Liver (tissue), 9 donors: ENCODE data around the gene PEX11G. TPM values are rescaled to one million over a fixed set of nuclear protein-coding genes. Genes with fewer than 3 reads are reported as not detected.

Experiments used
- DNase-seq: peaks from one replicate; pipeline ENCODE4 v3.0.0-alpha.2; 2017; ENCODE audit warnings: low spot score
- H3K27ac ChIP-seq, 2 donors: one replicate each; pipeline ENCODE4 v1.7.0; 2013; ENCODE audit warnings: inconsistent platforms in 2 of 2, low read length in 2 of 2, control low read depth in 1 of 2, low read depth in 1 of 2, mild to moderate bottlenecking in 1 of 2
- H3K27me3 ChIP-seq, 4 donors: one replicate each; pipeline versions ENCODE4 v1.6.1 to v1.7.0; 2013; ENCODE audit warnings: low read length in 3 of 4, inconsistent platforms in 1 of 4, mild to moderate bottlenecking in 1 of 4, moderate library complexity in 1 of 4; ENCODE audit not compliant: control insufficient read depth in 4 of 4, insufficient read depth in 4 of 4
- H3K36me3 ChIP-seq, 4 donors: one replicate each; pipeline versions ENCODE4 v1.6.1 to v1.7.0; 2013; ENCODE audit warnings: low read length in 3 of 4, mild to moderate bottlenecking in 3 of 4, low read depth in 1 of 4, moderate library complexity in 1 of 4; ENCODE audit not compliant: control insufficient read depth in 4 of 4, insufficient read depth in 3 of 4
- H3K4me1 ChIP-seq, 4 donors: one replicate each; pipeline versions ENCODE4 v1.6.1 to v1.7.0; 2013; ENCODE audit warnings: low read length in 3 of 4, mild to moderate bottlenecking in 3 of 4, moderate library complexity in 1 of 4; ENCODE audit not compliant: control insufficient read depth in 4 of 4, insufficient read depth in 4 of 4
- H3K4me3 ChIP-seq, 3 donors: one replicate each; pipeline versions ENCODE4 v1.6.1 to v1.7.0; 2013; ENCODE audit warnings: low read length in 3 of 3, control low read depth in 1 of 3, low read depth in 1 of 3, mild to moderate bottlenecking in 1 of 3
- H3K9ac ChIP-seq, 2 donors: one replicate each; pipeline ENCODE4 v1.7.0; 2013; ENCODE audit warnings: low read length in 2 of 2, mild to moderate bottlenecking in 2 of 2, moderate library complexity in 2 of 2, control low read depth in 1 of 2, low read depth in 1 of 2
- H3K9me3 ChIP-seq, 4 donors: one replicate each; pipeline versions ENCODE4 v1.6.1 to v1.7.0; 2013; ENCODE audit warnings: low read length in 3 of 4; ENCODE audit not compliant: control insufficient read depth in 4 of 4
- EGR1 ChIP-seq, 2 donors: IDR thresholded peaks; 2 replicates each; pipeline ENCODE4 v1.6.1; 2016 to 2018; ENCODE audit warnings: antibody characterized with exemption in 2 of 2, low read depth in 2 of 2
- FOXA1 ChIP-seq: IDR thresholded peaks from 2 replicates; pipeline ENCODE4 v1.6.1; 2016; ENCODE audit warnings: antibody characterized with exemption
- FOXA2 ChIP-seq: IDR thresholded peaks from 2 replicates; pipeline ENCODE4 v1.6.1; 2016; ENCODE audit warnings: antibody characterized with exemption
- GABPA ChIP-seq, 2 donors: IDR thresholded peaks in 1 of 2; conservative IDR thresholded peaks in 1 of 2; 2 replicates each; pipeline ENCODE4 v1.6.1; 2016; ENCODE audit warnings: antibody characterized with exemption in 2 of 2, mild to moderate bottlenecking in 1 of 2, moderate library complexity in 1 of 2
- HNF4A ChIP-seq, 2 donors: conservative IDR thresholded peaks; 2 replicates each; pipeline ENCODE4 v1.6.1; 2016; ENCODE audit warnings: antibody characterized with exemption in 2 of 2, mild to moderate bottlenecking in 2 of 2
- HNF4G ChIP-seq: IDR thresholded peaks from 2 replicates; pipeline ENCODE4 v1.6.1; 2016; ENCODE audit warnings: antibody characterized with exemption
- JUND ChIP-seq, 2 donors: IDR thresholded peaks; 2 replicates each; pipeline ENCODE4 v1.6.1; 2016; ENCODE audit warnings: antibody characterized with exemption in 2 of 2
- MAX ChIP-seq: IDR thresholded peaks from 2 replicates; pipeline ENCODE4 v1.6.1; 2016; ENCODE audit warnings: antibody characterized with exemption
- NR2F2 ChIP-seq: IDR thresholded peaks from 2 replicates; pipeline ENCODE4 v1.6.1; 2016; ENCODE audit warnings: antibody characterized with exemption
- RAD21 ChIP-seq, 2 donors: IDR thresholded peaks; 2 replicates each; pipeline ENCODE4 v1.6.1; 2016; ENCODE audit warnings: antibody characterized with exemption in 2 of 2, mild to moderate bottlenecking in 2 of 2
- REST ChIP-seq: IDR thresholded peaks from 2 replicates; pipeline ENCODE4 v1.6.1; 2016; ENCODE audit warnings: antibody characterized with exemption, mild to moderate bottlenecking
- RXRA ChIP-seq, 2 donors: IDR thresholded peaks; 2 replicates each; pipeline ENCODE4 v1.6.1; 2017 to 2018; ENCODE audit warnings: antibody characterized with exemption in 2 of 2, mild to moderate bottlenecking in 1 of 2
- SP1 ChIP-seq: IDR thresholded peaks from 2 replicates; pipeline ENCODE4 v1.6.1; 2018; ENCODE audit warnings: antibody characterized with exemption, mild to moderate bottlenecking
- TAF1 ChIP-seq: conservative IDR thresholded peaks from 2 replicates; pipeline ENCODE4 v1.6.1; 2016; ENCODE audit warnings: antibody characterized with exemption, mild to moderate bottlenecking
- YY1 ChIP-seq: IDR thresholded peaks from 2 replicates; pipeline ENCODE4 v1.6.1; 2016; ENCODE audit warnings: antibody characterized with exemption, mild to moderate bottlenecking
- WGBS: extraction: QIAGEN DNeasy Blood & Tissue Kit; methylation state at CpG from one replicate; pipeline ENCODE4 v1.1.7; 2013; 5-methylcytosine and 5-hydroxymethylcytosine counted together
- polyA plus RNA-seq, 2 donors: library from polyadenylated mRNA; stranded (reverse) in 1 of 2; unstranded in 1 of 2; fragments of 200-250 nt in 1 of 2; fragments of >200 nt in 1 of 2; fragmentation: Nextera tagmentation in 1 of 2; extraction: Ambion mirVana in 1 of 2; gene quantifications; one replicate each; pipeline versions ENCODE4 v1.2.1 to v1.2.3, GENCODE V29; 2013 to 2015
- total RNA-seq, 2 donors: library from RNA; depleted of rRNA; stranded (reverse); fragments of >200 nt; gene quantifications; one replicate each; pipeline ENCODE4 v1.2.3, GENCODE V29; 2014
- TF ChIP-seq, protein P1 (sequence below): IDR thresholded peaks from 2 replicates; pipeline ENCODE4 v1.6.1; 2016; ENCODE audit warnings: antibody characterized with exemption
- TF ChIP-seq, protein P2 (sequence below): IDR thresholded peaks from 2 replicates; pipeline ENCODE4 v1.6.1; 2016; ENCODE audit warnings: antibody characterized with exemption
- TF ChIP-seq, protein P3 (sequence below): fragments of 150-350 bp; IDR thresholded peaks from 2 replicates; pipeline ENCODE4 v1.5.1; 2017; ENCODE audit warnings: improper control_type of control experiment, low read depth, low read length; ENCODE audit not compliant: missing input control
- donor health status: healthy.
- donor health status: healthy.
- donor health status: healthy.
- donor health status: healthy.
- donor health status: healthy.

PEX11G gene
- total and polyA plus RNA-seq, 4 donors, result 1.9 to 10.9 (median 8.2) TPM

DNA sequence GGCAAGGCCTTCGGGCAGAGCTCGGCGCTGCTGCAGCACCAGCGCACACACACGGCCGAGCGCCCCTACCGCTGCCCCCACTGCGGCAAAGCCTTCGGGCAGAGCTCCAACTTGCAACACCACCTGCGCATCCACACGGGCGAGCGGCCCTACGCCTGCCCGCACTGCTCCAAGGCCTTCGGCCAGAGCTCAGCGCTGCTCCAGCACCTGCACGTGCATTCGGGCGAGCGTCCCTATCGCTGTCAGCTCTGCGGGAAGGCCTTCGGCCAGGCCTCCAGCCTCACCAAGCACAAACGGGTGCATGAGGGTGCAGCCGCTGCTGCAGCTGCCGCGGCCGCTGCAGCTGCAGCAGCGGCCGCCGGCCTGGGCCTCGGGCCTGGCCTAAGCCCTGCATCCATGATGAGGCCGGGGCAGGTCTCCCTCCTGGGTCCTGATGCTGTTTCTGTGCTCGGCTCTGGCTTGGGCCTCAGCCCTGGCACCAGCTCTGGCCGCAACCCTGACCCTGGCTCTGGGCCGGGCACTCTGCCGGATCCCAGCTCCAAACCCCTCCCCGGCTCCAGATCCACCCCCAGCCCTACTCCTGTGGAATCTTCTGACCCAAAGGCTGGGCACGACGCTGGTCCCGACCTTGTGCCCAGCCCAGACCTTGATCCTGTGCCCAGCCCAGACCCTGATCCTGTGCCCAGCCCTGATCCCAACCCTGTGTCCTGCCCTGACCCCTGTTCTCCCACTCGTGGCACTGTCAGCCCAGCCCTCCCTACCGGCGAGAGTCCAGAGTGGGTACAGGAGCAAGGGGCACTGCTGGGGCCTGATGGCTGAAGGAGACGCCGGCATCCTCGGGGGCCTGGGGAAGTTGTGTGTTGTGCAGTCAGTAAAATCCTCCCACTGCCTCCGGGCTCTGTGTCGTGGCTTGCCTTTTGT, 31.6 kb upstream of the PEX11G start:
- TF ChIP-seq MAX (no peak), FOXA1 (no peak), HNF4G (no peak), SP1 (peak; percentile 75), FOXA2 (no peak), REST (no peak), NR2F2 (peak; percentile 59), YY1 (no peak), GABPA (IDR thresholded peaks at IDR 0.05 in 1 of 2, conservative IDR thresholded peaks at IDR 0.05 in 1 of 2) (no peak), EGR1 (IDR thresholded peaks at IDR 0.05; ENCODE audit: low read depth in 2 of 2) (no peak), RAD21 (IDR thresholded peaks at IDR 0.05) (peak in 1 of 2 donors; percentile 33), RXRA (IDR thresholded peaks at IDR 0.05) (peak; percentile 84 to 93), JUND (IDR thresholded peaks at IDR 0.05) (no peak), HNF4A (conservative IDR thresholded peaks at IDR 0.05) (peak; percentile 70 to 83), TAF1 (no peak)
- TF ChIP-seq, protein P1, sequence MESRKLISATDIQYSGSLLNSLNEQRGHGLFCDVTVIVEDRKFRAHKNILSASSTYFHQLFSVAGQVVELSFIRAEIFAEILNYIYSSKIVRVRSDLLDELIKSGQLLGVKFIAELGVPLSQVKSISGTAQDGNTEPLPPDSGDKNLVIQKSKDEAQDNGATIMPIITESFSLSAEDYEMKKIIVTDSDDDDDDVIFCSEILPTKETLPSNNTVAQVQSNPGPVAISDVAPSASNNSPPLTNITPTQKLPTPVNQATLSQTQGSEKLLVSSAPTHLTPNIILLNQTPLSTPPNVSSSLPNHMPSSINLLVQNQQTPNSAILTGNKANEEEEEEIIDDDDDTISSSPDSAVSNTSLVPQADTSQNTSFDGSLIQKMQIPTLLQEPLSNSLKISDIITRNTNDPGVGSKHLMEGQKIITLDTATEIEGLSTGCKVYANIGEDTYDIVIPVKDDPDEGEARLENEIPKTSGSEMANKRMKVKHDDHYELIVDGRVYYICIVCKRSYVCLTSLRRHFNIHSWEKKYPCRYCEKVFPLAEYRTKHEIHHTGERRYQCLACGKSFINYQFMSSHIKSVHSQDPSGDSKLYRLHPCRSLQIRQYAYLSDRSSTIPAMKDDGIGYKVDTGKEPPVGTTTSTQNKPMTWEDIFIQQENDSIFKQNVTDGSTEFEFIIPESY, result no peak
- TF ChIP-seq, protein P2, sequence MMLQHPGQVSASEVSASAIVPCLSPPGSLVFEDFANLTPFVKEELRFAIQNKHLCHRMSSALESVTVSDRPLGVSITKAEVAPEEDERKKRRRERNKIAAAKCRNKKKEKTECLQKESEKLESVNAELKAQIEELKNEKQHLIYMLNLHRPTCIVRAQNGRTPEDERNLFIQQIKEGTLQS, result no peak
- TF ChIP-seq, protein P3, sequence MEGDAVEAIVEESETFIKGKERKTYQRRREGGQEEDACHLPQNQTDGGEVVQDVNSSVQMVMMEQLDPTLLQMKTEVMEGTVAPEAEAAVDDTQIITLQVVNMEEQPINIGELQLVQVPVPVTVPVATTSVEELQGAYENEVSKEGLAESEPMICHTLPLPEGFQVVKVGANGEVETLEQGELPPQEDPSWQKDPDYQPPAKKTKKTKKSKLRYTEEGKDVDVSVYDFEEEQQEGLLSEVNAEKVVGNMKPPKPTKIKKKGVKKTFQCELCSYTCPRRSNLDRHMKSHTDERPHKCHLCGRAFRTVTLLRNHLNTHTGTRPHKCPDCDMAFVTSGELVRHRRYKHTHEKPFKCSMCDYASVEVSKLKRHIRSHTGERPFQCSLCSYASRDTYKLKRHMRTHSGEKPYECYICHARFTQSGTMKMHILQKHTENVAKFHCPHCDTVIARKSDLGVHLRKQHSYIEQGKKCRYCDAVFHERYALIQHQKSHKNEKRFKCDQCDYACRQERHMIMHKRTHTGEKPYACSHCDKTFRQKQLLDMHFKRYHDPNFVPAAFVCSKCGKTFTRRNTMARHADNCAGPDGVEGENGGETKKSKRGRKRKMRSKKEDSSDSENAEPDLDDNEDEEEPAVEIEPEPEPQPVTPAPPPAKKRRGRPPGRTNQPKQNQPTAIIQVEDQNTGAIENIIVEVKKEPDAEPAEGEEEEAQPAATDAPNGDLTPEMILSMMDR, result no peak

More for the DNA sequence above, 31.6 kb upstream of the PEX11G start:
- no peak overlapping the region for H3K9ac ChIP-seq
- WGBS, result 60% methylated on average over 51 of the region's 51 CpGs
- H3K9me3 ChIP-seq, result no peaks in the 10 kb centered on the region
- no peak overlapping the region for H3K4me3 ChIP-seq
- peak overlapping the region; percentile 32 to 62 for H3K27ac ChIP-seq
- DNase-seq, result no peak
- peaks cover 11 to 56% (median 44%) of the 10 kb centered on the region in 4 donors for H3K4me1 ChIP-seq
- H3K27me3 ChIP-seq, result no peaks in the 10 kb centered on the region
- H3K36me3 ChIP-seq, result peaks cover 0 to 3% (median 0%) of the 10 kb centered on the region in 4 donors
